ENCODE measurements around the gene CCND1. TPM values are rescaled to one million over a fixed set of nuclear protein-coding genes. Genes with fewer than 3 reads are reported as not detected.

CCND1 gene
- total and polyA plus RNA-seq, 4 experiments from 2014 or later: 1.00 to 1.8 (median 1.6) TPM

DNA sequence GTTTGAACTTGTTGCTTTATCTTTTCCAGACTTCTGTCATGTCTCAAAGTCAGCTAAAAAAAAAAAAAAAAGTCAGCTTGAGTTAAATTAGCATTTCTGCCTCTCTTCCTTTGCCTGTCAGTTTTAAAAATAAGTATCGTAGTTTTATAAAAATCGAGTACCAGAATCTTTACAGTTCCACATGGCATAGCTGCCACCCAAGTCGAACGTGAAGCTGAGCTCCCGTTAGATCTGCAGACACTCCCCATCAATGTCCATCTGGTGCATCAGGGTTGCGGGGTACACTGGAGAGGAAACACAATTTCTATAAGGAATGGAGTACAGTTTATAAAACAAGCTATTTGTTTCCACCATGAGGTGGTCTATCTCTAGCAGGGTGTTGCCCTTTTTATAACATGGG lies 41.0 kb upstream of the CCND1 start:
- Mint-ChIP-seq H3K4me1 (no peaks in the 10 kb centered on the region), H3K36me3 (no peaks in the 10 kb centered on the region), H3K9me3 (peaks cover 0 to 1% (median 0%) of the 10 kb centered on the region in 8 donors), H3K4me3 (no peak overlapping the region), H3K27me3 (peaks cover 2 to 13% of the 10 kb centered on the region in 2 donors), H3K27ac (no peak overlapping the region)
- H3K36me3 ChIP-seq (ENCODE audit: insufficient read depth, low read length): no peaks in the 10 kb centered on the region
- H3K27ac ChIP-seq (ENCODE audit: low read depth, low read length): no peak overlapping the region
- CTCF ChIA-PET (ENCODE audit: partially characterized antibody): no interaction called here
- H3K27me3 ChIP-seq (ENCODE audit: insufficient read depth, low read length): no peaks in the 10 kb centered on the region
- H3K9me3 ChIP-seq (ENCODE audit: control insufficient read depth in 1 of 2, low read length in 2 of 2): no peaks in the 10 kb centered on the region
- intact Hi-C loops (cut with micrococcal nuclease): no loop called here
- POLR2A ChIA-PET (ENCODE audit: partially characterized antibody): no interaction called here
- H3K4me3 ChIP-seq (ENCODE audit: low read length in 2 of 2): no peak overlapping the region
- no peak for DNase-seq
- no peaks in the 10 kb centered on the region for H3K4me1 ChIP-seq (ENCODE audit: insufficient read depth, low read length)

DNA sequence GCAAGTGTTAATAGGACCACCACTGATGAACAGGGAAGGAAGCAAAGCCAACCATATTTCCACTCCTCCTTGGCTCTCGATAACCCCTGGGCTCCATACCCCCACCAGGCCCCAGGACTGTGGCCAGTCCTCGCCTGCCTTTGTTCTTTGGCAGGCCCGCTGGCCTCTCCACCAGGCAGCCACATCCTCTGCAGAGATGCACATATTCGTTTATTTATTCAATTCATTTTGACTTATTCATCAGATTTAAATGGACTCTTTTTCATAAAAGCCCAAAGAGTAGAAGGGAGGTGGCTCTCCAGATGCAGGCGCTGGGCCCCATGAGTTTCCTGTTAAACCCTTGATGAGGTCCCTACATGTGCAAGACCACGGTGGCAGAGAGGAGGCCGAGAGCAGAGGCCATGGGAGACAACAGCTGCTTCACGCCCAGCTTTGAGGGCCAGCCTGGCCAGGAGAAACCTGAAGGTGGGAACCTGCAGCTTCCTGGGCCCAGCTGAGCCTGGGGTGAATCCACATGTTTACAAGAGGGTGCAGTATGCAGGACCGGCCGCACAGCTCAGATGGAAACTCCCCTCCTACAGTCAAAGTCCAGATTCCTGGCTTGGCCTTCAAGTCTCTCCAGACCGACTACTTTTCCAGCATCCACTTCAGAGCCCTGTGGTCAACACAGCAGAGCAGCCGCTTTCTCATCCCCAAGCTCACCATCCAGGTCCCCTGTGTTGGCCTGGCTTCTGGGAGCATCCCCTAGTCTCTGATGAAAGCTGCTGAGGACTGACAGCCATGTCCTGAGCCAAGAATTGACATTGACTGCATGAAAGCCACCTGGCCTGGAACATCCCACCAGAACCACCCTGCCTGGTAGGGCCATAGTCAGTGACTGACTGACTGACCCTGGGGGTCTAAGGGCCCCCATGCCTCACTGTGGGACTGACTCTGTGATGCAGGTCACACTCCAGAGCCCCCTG lies 39.7 kb upstream of the CCND1 start:
- no peaks in the 10 kb centered on the region for H3K27me3 ChIP-seq (ENCODE audit: insufficient read depth, low read length)
- Mint-ChIP-seq H3K4me1 (no peaks in the 10 kb centered on the region), H3K27me3 (peaks cover 4 to 18% of the 10 kb centered on the region in 2 donors), H3K27ac (no peak overlapping the region), H3K36me3 (no peaks in the 10 kb centered on the region), H3K4me3 (no peak overlapping the region), H3K9me3 (peaks cover 0 to 1% (median 0%) of the 10 kb centered on the region in 8 donors)
- no peaks in the 10 kb centered on the region for H3K9me3 ChIP-seq (ENCODE audit: control insufficient read depth in 1 of 2, low read length in 2 of 2)
- ChIA-PET POLR2A (ENCODE audit: partially characterized antibody) (no interaction called here), CTCF (ENCODE audit: partially characterized antibody) (no interaction called here)
- DNase-seq: no peak
- H3K27ac ChIP-seq (ENCODE audit: low read depth, low read length): no peak overlapping the region
- intact Hi-C loops (cut with micrococcal nuclease): no loop called here
- H3K4me1 ChIP-seq (ENCODE audit: insufficient read depth, low read length): no peaks in the 10 kb centered on the region
- no peaks in the 10 kb centered on the region for H3K36me3 ChIP-seq (ENCODE audit: insufficient read depth, low read length)
- H3K4me3 ChIP-seq (ENCODE audit: low read length in 2 of 2): no peak overlapping the region

DNA sequence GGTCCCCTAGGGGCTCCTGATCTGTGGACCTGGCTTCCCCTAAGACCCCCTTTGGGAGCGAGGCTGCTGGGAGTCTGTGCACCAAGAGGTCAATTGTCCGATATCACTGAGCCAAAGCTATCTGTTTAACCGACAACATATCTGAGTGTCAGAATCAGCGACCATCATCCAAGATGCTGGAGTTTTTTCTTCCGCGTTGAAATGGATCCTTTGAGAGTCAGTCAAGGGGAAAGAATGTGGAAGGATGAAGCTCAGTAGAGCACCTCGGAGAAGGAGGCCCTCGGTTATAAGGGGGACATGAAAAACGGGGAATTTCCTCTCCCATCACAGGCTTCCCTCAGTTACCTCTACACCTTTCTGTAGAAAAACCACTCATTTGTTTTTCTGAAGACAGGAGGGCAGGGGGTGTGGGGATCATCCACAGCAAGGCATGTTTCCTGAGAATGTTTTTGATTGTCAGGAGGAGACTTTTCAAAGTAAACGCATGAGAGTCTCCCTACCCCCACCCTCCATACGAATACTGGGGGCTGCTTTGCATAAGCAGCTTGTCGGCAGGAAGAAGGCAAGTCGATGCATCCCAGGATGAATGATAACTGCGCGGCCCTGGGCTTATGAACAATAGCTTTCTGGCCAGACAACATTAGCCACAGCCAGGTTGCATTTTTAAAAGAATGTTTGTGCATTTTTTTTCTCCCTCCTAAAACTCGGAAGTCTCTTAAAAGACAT lies 37.7 kb upstream of the CCND1 start:
- ChIA-PET POLR2A (ENCODE audit: partially characterized antibody) (no interaction called here), CTCF (ENCODE audit: partially characterized antibody) (no interaction called here)
- no peak overlapping the region for H3K27ac ChIP-seq (ENCODE audit: low read depth, low read length)
- Mint-ChIP-seq H3K4me1 (no peaks in the 10 kb centered on the region), H3K9me3 (peaks cover 0 to 10% (median 4%) of the 10 kb centered on the region in 8 donors), H3K36me3 (no peaks in the 10 kb centered on the region), H3K27me3 (peaks cover 11 to 27% of the 10 kb centered on the region in 2 donors), H3K4me3 (no peak overlapping the region), H3K27ac (no peak overlapping the region)
- H3K4me1 ChIP-seq (ENCODE audit: insufficient read depth, low read length): no peaks in the 10 kb centered on the region
- peaks cover 4% of the 10 kb centered on the region for H3K27me3 ChIP-seq (ENCODE audit: insufficient read depth, low read length)
- no peaks in the 10 kb centered on the region for H3K36me3 ChIP-seq (ENCODE audit: insufficient read depth, low read length)
- H3K9me3 ChIP-seq (ENCODE audit: control insufficient read depth in 1 of 2, low read length in 2 of 2): no peaks in the 10 kb centered on the region
- intact Hi-C loops (cut with micrococcal nuclease): no loop called here
- no peak overlapping the region for H3K4me3 ChIP-seq (ENCODE audit: low read length in 2 of 2)
- DNase-seq: no peak

DNA sequence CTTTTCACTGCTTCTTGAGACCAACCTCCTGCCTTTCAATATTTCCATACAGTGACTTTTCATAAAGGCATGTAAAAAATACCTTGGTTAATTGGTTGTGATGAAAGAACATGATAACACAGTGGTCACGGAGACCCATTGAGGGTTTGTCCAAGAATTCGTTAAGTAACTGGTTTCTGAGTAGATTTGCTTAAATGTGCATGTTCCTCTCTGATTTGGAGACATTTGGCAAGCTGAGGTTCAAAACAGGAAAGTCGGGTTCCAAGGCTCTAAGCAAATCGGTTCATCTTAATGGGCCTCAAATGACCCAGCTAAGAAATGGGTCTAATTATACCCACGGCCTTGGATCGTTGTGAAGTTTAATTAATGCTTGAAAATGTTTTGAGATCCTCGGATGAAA lies 36.9 kb upstream of the CCND1 start:
- H3K4me1 Mint-ChIP-seq: no peaks in the 10 kb centered on the region
- H3K4me3 Mint-ChIP-seq: no peak overlapping the region
- H3K27ac Mint-ChIP-seq: no peak overlapping the region
- POLR2A ChIA-PET (ENCODE audit: partially characterized antibody): no interaction called here
- H3K27ac ChIP-seq (ENCODE audit: low read depth, low read length): no peak overlapping the region
- CTCF ChIA-PET (ENCODE audit: partially characterized antibody): no interaction called here
- peaks cover 14 to 27% of the 10 kb centered on the region in 2 donors for H3K27me3 Mint-ChIP-seq
- intact Hi-C loops (cut with micrococcal nuclease): no loop called here
- no peak for DNase-seq
- no peaks in the 10 kb centered on the region for H3K36me3 ChIP-seq (ENCODE audit: insufficient read depth, low read length)
- H3K9me3 ChIP-seq (ENCODE audit: control insufficient read depth in 1 of 2, low read length in 2 of 2): no peaks in the 10 kb centered on the region
- peaks cover 4% of the 10 kb centered on the region for H3K27me3 ChIP-seq (ENCODE audit: insufficient read depth, low read length)
- no peaks in the 10 kb centered on the region for H3K36me3 Mint-ChIP-seq
- H3K4me1 ChIP-seq (ENCODE audit: insufficient read depth, low read length): no peaks in the 10 kb centered on the region
- no peak overlapping the region for H3K4me3 ChIP-seq (ENCODE audit: low read length in 2 of 2)
- H3K9me3 Mint-ChIP-seq: peaks cover 0 to 18% (median 11%) of the 10 kb centered on the region in 8 donors

DNA sequence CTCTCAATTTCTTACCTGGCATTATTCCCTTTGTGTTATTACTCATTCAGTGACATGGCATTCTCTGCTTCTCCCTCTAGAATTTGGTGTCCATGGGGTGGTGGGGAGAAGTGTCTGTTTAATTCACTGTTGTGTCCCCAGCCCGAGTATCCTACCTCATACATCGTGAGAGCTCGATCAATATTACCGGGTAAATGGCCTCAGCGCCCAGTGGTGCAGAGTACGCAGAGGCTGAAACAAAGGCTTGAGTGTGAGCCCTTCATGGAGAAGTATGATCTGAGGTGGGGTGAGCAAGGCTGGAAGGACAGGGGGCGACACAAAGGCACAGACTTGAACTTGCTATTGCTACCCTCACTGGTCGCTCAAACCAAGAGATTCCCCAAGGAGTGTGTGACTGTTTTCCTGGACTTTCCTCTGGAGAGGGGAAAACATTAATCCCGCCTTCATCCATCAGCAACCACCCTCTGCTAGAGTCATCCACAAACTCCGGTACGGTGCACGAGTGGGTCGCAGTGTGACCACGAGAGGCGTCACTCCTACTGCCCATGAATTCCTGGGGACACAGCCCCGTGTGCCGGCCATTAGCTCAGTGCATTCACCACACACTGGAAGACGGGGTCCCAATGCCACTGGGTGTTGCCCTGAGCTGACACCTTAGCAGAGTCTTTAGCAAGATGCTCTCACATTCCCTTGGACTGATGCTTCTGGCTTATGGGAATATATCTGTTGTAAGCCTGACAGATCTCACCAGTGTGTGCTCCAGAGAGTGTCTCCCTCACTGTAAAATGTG lies 35.0 kb upstream of the CCND1 start:
- Mint-ChIP-seq H3K27me3 (peaks cover 14 to 30% of the 10 kb centered on the region in 2 donors), H3K9me3 (peaks cover 0 to 22% (median 15%) of the 10 kb centered on the region in 8 donors), H3K4me1 (no peaks in the 10 kb centered on the region), H3K27ac (no peak overlapping the region), H3K36me3 (no peaks in the 10 kb centered on the region), H3K4me3 (no peak overlapping the region)
- intact Hi-C loops (cut with micrococcal nuclease): no loop called here
- ChIA-PET CTCF (ENCODE audit: partially characterized antibody) (no interaction called here), POLR2A (ENCODE audit: partially characterized antibody) (no interaction called here)
- no peak overlapping the region for H3K27ac ChIP-seq (ENCODE audit: low read depth, low read length)
- H3K9me3 ChIP-seq (ENCODE audit: control insufficient read depth in 1 of 2, low read length in 2 of 2): no peaks in the 10 kb centered on the region
- H3K4me3 ChIP-seq (ENCODE audit: low read length in 2 of 2): no peak overlapping the region
- no peaks in the 10 kb centered on the region for H3K36me3 ChIP-seq (ENCODE audit: insufficient read depth, low read length)
- DNase-seq: no peak
- H3K4me1 ChIP-seq (ENCODE audit: insufficient read depth, low read length): no peaks in the 10 kb centered on the region
- peaks cover 4% of the 10 kb centered on the region for H3K27me3 ChIP-seq (ENCODE audit: insufficient read depth, low read length)

DNA sequence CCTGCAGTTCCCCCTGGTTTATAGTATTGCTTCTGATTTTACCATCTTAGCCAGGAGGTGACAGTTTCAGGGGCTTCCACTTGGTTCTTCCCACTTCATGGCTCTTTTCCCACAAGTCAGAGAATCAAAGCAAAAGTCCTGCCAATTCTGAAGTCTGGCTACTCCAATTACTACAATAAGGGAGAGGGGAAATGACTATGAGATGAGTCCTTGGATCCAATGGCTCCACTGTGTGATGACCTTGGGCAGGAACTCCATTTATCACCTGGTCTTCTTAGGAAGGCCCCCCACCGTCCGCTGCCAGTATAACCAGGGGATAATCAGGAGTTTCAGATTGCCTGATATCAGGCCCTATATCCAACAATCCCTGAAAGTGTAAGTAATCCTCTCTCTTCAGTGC lies 31.6 kb upstream of the CCND1 start:
- Mint-ChIP-seq H3K27me3 (peaks cover 13 to 27% of the 10 kb centered on the region in 2 donors), H3K4me3 (no peak overlapping the region), H3K36me3 (no peaks in the 10 kb centered on the region), H3K4me1 (no peaks in the 10 kb centered on the region), H3K27ac (no peak overlapping the region), H3K9me3 (peaks cover 0 to 22% (median 14%) of the 10 kb centered on the region in 8 donors)
- POLR2A ChIA-PET (ENCODE audit: partially characterized antibody): no interaction called here
- Histone ChIP-seq H3K27ac (ENCODE audit: low read depth, low read length) (no peak overlapping the region), H3K9me3 (ENCODE audit: control insufficient read depth in 1 of 2, low read length in 2 of 2) (no peaks in the 10 kb centered on the region), H3K4me3 (ENCODE audit: low read length in 2 of 2) (no peak overlapping the region), H3K4me1 (ENCODE audit: insufficient read depth, low read length) (no peaks in the 10 kb centered on the region), H3K27me3 (ENCODE audit: insufficient read depth, low read length) (peaks cover 4% of the 10 kb centered on the region), H3K36me3 (ENCODE audit: insufficient read depth, low read length) (no peaks in the 10 kb centered on the region)
- CTCF ChIA-PET (ENCODE audit: partially characterized antibody): no interaction called here
- intact Hi-C loops (cut with micrococcal nuclease): no loop called here
- DNase-seq: no peak

Measured in CD4-positive, alpha-beta memory T cell (primary cell).